GM12892 (cell line): ENCODE results near the gene DHRS3.

Experiments
- DNase-seq: peaks from one replicate; pipeline ENCODE4 v3.0.0; 2011; ENCODE audit not compliant: insufficient read length
- FAIRE-seq: peaks from 2 replicates; lab custom pipeline; 2011; peaks lifted over from hg19 to GRCh38; lab: Jason Lieb, UNC
- POLR2A ChIP-seq: IDR thresholded peaks from 2 replicates; pipeline ENCODE4 v1.6.1; 2011; ENCODE audit warnings: low read depth, low read length, control low read depth
- POLR2AphosphoS5 ChIP-seq: IDR thresholded peaks from 2 replicates; pipeline ENCODE4 v1.6.1; 2011; ENCODE audit warnings: low read depth, low read length, control low read depth
- TAF1 ChIP-seq: IDR thresholded peaks from 2 replicates; pipeline ENCODE4 v1.6.1; 2011; ENCODE audit warnings: low read depth, mild to moderate bottlenecking, control low read depth, low read length, borderline replicate concordance

The DHRS3 gene

GRCh38 chr1:12521096-12521495 lies 96.9 kb downstream of the DHRS3 start:
- TF ChIP-seq POLR2AphosphoS5 (no peak), POLR2A (no peak), TAF1 (no peak)
- FAIRE-seq (no peak), DNase-seq (no peak)

- TF ChIP-seq TAF1, result no peak
- TF ChIP-seq POLR2A, result no peak
- TF ChIP-seq POLR2AphosphoS5, result no peak
- DNase-seq, result no peak
- no peak for FAIRE-seq
These were observed 98.2 kb downstream of the DHRS3 start for GRCh38 chr1:12519693-12520364.

GRCh38 chr1:12518931-12519692 lies 98.9 kb downstream of the DHRS3 start:
- no peak for FAIRE-seq
- DNase-seq, result no peak
- TF ChIP-seq POLR2A, result no peak
- TF ChIP-seq TAF1, result no peak
- no peak for TF ChIP-seq POLR2AphosphoS5
